Fibroblast of lung (primary cell): ENCODE data around the gene RBM8A.

Experiments used
- EZH2 ChIP-seq: IDR thresholded peaks from 2 replicates; pipeline ENCODE4 v1.5.1; 2012; ENCODE audit warnings: low read length, control low read depth, mild to moderate bottlenecking; ENCODE audit errors: missing control alignments
- TF ChIP-seq, protein P1 (sequence below), 2 donors: IDR thresholded peaks in 1 of 2; conservative IDR thresholded peaks in 1 of 2; 1 replicate in 1 of 2; 2 replicates in 1 of 2; pipeline ENCODE4 v1.5.1; 2011 to 2012; ENCODE audit warnings: low read length in 2 of 2, control low read depth in 1 of 2, inconsistent platforms in 1 of 2, low read depth in 1 of 2, mild to moderate bottlenecking in 1 of 2

DNA sequence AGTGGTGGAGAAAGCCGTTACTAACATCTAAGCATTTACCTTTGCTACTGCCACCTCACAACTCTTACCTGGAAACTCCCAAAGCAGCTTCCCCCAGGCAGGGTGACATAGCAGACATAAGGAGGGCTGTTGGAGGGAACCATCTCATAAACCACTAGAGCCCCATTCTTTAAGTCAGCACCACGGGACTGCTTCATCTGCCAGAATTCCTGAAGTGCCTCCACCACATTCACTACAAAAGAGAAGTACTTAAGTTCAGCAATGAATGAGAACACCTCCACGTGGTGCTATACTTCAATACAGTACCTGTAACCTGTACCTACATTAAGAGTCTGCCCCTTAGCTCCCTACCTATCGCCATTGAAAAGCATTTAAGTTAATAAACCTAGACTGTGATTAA is 20.3 kb upstream of the RBM8A start:
- TF ChIP-seq, protein P1, sequence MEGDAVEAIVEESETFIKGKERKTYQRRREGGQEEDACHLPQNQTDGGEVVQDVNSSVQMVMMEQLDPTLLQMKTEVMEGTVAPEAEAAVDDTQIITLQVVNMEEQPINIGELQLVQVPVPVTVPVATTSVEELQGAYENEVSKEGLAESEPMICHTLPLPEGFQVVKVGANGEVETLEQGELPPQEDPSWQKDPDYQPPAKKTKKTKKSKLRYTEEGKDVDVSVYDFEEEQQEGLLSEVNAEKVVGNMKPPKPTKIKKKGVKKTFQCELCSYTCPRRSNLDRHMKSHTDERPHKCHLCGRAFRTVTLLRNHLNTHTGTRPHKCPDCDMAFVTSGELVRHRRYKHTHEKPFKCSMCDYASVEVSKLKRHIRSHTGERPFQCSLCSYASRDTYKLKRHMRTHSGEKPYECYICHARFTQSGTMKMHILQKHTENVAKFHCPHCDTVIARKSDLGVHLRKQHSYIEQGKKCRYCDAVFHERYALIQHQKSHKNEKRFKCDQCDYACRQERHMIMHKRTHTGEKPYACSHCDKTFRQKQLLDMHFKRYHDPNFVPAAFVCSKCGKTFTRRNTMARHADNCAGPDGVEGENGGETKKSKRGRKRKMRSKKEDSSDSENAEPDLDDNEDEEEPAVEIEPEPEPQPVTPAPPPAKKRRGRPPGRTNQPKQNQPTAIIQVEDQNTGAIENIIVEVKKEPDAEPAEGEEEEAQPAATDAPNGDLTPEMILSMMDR (conservative IDR thresholded peaks at IDR 0.05 in 1 of 2, IDR thresholded peaks at IDR 0.05 in 1 of 2; ENCODE audit: low read depth in 1 of 2, low read length in 2 of 2) = no peak
- no peak for TF ChIP-seq EZH2
